CD4-positive, alpha-beta T cell (primary cell): ENCODE data around the gene PATE2. TPM values are rescaled to one million over a fixed set of nuclear protein-coding genes. Genes with fewer than 3 reads are reported as not detected.

Experiments used
- ATAC-seq: fragments of 200-7000 bp; cut with Tn5 transposase; one replicate; pipeline ENCODE4 v1.10.0; 2022; ENCODE audit warnings: mild to moderate bottlenecking; ENCODE audit not compliant: poor library complexity
- CTCF ChIA-PET: fragments of 350-600 bp; sonication (Branson Sonifier 250); formaldehyde crosslinking; loops from one replicate; lab custom pipeline; 2021; ENCODE audit warnings: antibody characterized with exemption, inconsistent platforms; lab: Charles Lee
- POLR2A ChIA-PET: fragments of 350-600 bp; sonication (Branson Sonifier 250); formaldehyde crosslinking; loops from one replicate; lab custom pipeline; 2021; ENCODE audit warnings: antibody characterized with exemption, inconsistent platforms; lab: Charles Lee
- DNase-seq, 14 experiments: peaks; one replicate each; pipeline ENCODE4 v3.0.0-alpha.2; 2013 to 2020; ENCODE audit warnings: mixed read lengths in 2 of 14
- H3K27ac ChIP-seq, 2 donors: one replicate each; pipeline versions ENCODE4 v1.5.1 to v1.7.0; 2013; ENCODE audit warnings: low read length in 2 of 2, low read depth in 1 of 2, mild to moderate bottlenecking in 1 of 2
- H3K27me3 ChIP-seq, 2 experiments: 1 replicate in 1 of 2; 2 replicates in 1 of 2; pipeline versions ENCODE4 v1.6.1 to v1.7.0; 2013; ENCODE audit warnings: low read length in 2 of 2, control low read depth in 1 of 2, mild to moderate bottlenecking in 1 of 2, moderate library complexity in 1 of 2; ENCODE audit not compliant: insufficient read depth in 2 of 2, control insufficient read depth in 1 of 2
- H3K36me3 ChIP-seq: one replicate; pipeline ENCODE4 v1.6.1; 2013; ENCODE audit warnings: low read length, control low read depth; ENCODE audit not compliant: insufficient read depth
- H3K4me1 ChIP-seq: one replicate; pipeline ENCODE4 v1.6.1; 2013; ENCODE audit warnings: low read length, control low read depth; ENCODE audit not compliant: insufficient read depth
- H3K4me3 ChIP-seq: one replicate; pipeline ENCODE4 v1.5.1; 2013; ENCODE audit warnings: mild to moderate bottlenecking, low read length, moderate library complexity
- H3K9me3 ChIP-seq, 2 experiments: 1 replicate in 1 of 2; 2 replicates in 1 of 2; pipeline versions ENCODE4 v1.6.1 to v1.7.0; 2013; ENCODE audit warnings: low read length in 2 of 2, mild to moderate bottlenecking in 2 of 2, control low read depth in 1 of 2, moderate library complexity in 1 of 2; ENCODE audit not compliant: control insufficient read depth in 1 of 2, insufficient read depth in 1 of 2
- H3K27ac Mint-ChIP-seq: one replicate; pipeline ENCODE4 v1.8.0; 2020; ENCODE audit warnings: mixed read lengths
- H3K27me3 Mint-ChIP-seq: one replicate; pipeline ENCODE4 v1.8.0; 2021; ENCODE audit warnings: mixed read lengths
- H3K36me3 Mint-ChIP-seq: one replicate; pipeline ENCODE4 v1.8.0; 2021; ENCODE audit warnings: low read depth, mixed read lengths
- H3K4me1 Mint-ChIP-seq: one replicate; pipeline ENCODE4 v1.8.0; 2021; ENCODE audit warnings: low read depth, mixed read lengths
- H3K4me3 Mint-ChIP-seq: one replicate; pipeline ENCODE4 v1.8.0; 2020; ENCODE audit warnings: mild to moderate bottlenecking, mixed read lengths
- H3K9me3 Mint-ChIP-seq: one replicate; pipeline ENCODE4 v1.8.0; 2020; ENCODE audit warnings: mixed read lengths
- intact Hi-C, 2 experiments: fragments of 100-400 bp; cut with DNase I in 1 of 2; cut with micrococcal nuclease in 1 of 2; formaldehyde crosslinking; loops; one replicate each; pipeline versions ENCODE4 v1.15.1 to v1.9.0; 2023 to 2025; cut with DNase I, micrococcal nuclease
- total RNA-seq, 174 experiments: library from RNA in 2 of 174; stranded (reverse) in 2 of 174; gene quantifications; one replicate each; pipeline ENCODE4 v1.2.3 and lab custom pipeline; 2021 to 2026
- TF ChIP-seq, protein P1 (sequence below): fragments of 200-600 bp; IDR thresholded peaks from one replicate; pipeline ENCODE4 v1.8.0; 2022; ENCODE audit warnings: antibody characterized with exemption, mild to moderate bottlenecking

Gene PATE2
- total RNA-seq, 2 experiments from 2014 or later: not detected

DNA sequence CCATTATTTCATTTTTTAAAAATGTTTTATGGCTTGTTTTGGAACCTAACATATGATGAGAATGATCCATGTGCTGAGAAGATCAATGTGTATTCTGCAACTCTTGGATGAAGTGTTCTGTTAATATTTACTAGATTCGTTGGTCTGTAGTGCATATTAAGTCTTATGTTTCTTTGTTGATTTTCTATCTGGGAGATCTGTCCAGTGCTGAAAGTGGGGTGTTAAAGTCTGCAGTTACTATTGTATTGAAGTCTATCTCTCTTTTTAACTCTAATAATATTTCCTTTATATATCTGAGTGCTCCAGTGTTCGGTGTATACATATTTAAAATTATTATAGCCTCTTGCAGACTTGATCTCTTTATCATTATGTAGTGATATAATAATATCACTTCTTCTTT, 21.2 kb upstream of the PATE2 start:
- Histone ChIP-seq H3K4me3 (no peak overlapping the region), H3K36me3 (no peaks in the 10 kb centered on the region), H3K27ac (no peak overlapping the region), H3K4me1 (no peaks in the 10 kb centered on the region), H3K27me3 (no peaks in the 10 kb centered on the region), H3K9me3 (peaks cover 14 to 33% of the 10 kb centered on the region in 2 experiments)
- Mint-ChIP-seq H3K27me3 (peaks cover 20% of the 10 kb centered on the region), H3K4me1 (no peaks in the 10 kb centered on the region), H3K9me3 (peaks cover 28% of the 10 kb centered on the region), H3K36me3 (peaks cover 4% of the 10 kb centered on the region), H3K27ac (no peak overlapping the region), H3K4me3 (no peak overlapping the region)
- no peak for DNase-seq
- intact Hi-C loops: no loop called here
- ATAC-seq: no peak
- CTCF ChIA-PET: no interaction called here
- POLR2A ChIA-PET: no interaction called here
- TF ChIP-seq, protein P1, sequence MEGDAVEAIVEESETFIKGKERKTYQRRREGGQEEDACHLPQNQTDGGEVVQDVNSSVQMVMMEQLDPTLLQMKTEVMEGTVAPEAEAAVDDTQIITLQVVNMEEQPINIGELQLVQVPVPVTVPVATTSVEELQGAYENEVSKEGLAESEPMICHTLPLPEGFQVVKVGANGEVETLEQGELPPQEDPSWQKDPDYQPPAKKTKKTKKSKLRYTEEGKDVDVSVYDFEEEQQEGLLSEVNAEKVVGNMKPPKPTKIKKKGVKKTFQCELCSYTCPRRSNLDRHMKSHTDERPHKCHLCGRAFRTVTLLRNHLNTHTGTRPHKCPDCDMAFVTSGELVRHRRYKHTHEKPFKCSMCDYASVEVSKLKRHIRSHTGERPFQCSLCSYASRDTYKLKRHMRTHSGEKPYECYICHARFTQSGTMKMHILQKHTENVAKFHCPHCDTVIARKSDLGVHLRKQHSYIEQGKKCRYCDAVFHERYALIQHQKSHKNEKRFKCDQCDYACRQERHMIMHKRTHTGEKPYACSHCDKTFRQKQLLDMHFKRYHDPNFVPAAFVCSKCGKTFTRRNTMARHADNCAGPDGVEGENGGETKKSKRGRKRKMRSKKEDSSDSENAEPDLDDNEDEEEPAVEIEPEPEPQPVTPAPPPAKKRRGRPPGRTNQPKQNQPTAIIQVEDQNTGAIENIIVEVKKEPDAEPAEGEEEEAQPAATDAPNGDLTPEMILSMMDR: no peak

DNA sequence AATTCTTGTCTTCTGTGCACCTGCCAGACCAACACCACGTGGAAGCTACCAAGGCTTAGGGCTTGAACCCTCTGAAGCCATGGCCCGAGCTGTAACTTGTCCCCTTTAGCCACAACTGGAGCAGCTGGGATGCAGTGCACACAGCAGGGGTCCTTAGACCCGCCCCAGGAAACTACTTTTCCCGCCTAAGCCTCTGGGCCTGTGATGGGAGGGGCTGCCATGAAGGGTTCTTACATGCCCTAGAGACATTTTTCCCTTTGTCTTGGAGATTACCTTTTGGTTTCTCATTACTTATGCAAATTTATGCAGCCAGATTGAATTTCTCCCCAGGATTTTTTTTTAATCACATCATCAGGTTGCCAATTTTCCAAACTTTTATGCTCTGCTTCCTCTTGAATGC, 19.0 kb upstream of the PATE2 start:
- intact Hi-C loops: no loop called here

DNA sequence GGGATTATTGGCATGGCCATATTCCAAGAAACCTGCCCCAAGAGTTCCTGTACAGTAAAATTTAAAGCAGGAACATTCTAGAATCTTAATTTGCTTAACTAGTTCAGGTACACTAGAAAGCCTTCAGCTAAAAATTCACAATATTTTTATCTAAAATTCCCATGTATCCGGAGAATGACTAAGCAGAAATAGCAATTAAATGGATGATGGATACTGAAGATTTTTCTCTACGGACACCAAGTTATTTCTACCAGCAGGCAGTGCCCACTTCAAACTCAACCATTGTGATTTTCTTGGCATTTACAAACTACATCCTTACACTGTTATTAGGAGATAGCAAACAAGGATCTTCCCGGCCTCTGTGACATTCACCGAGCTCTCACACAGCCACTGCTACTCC, 12.2 kb upstream of the PATE2 start:
- no peak overlapping the region for H3K27ac Mint-ChIP-seq
- ATAC-seq (no peak), DNase-seq (no peak)
- no peaks in the 10 kb centered on the region for H3K27me3 ChIP-seq
- TF ChIP-seq, protein P1: no peak
- ChIA-PET POLR2A (no interaction called here), CTCF (no interaction called here)
- peaks cover 0 to 4% of the 10 kb centered on the region in 2 experiments for H3K9me3 ChIP-seq
- peaks cover 5% of the 10 kb centered on the region for H3K27me3 Mint-ChIP-seq
- H3K4me3 Mint-ChIP-seq: no peak overlapping the region
- no peak overlapping the region for H3K27ac ChIP-seq
- H3K4me1 Mint-ChIP-seq: no peaks in the 10 kb centered on the region
- no peaks in the 10 kb centered on the region for H3K4me1 ChIP-seq
- intact Hi-C loops: no loop called here
- H3K36me3 ChIP-seq: no peaks in the 10 kb centered on the region
- no peak overlapping the region for H3K4me3 ChIP-seq
- no peaks in the 10 kb centered on the region for H3K36me3 Mint-ChIP-seq
- peaks cover 9% of the 10 kb centered on the region for H3K9me3 Mint-ChIP-seq

More for the DNA sequence above, 19.0 kb upstream of the PATE2 start:
- no peak for DNase-seq
- Histone ChIP-seq H3K36me3 (no peaks in the 10 kb centered on the region), H3K27ac (no peak overlapping the region), H3K4me3 (no peak overlapping the region), H3K9me3 (peaks cover 4 to 24% of the 10 kb centered on the region in 2 experiments), H3K27me3 (no peaks in the 10 kb centered on the region), H3K4me1 (no peaks in the 10 kb centered on the region)
- H3K27me3 Mint-ChIP-seq: peaks cover 20% of the 10 kb centered on the region
- CTCF ChIA-PET: no interaction called here
- no peak overlapping the region for H3K4me3 Mint-ChIP-seq
- H3K36me3 Mint-ChIP-seq: peaks cover 4% of the 10 kb centered on the region
- no peaks in the 10 kb centered on the region for H3K4me1 Mint-ChIP-seq
- H3K9me3 Mint-ChIP-seq: peaks cover 32% of the 10 kb centered on the region
- H3K27ac Mint-ChIP-seq: no peak overlapping the region
- TF ChIP-seq, protein P1: no peak
- no peak for ATAC-seq
- POLR2A ChIA-PET: no interaction called here
